Smooth muscle cell (in vitro differentiated cells): ENCODE measurements around the gene CLIP2. TPM values are rescaled to one million over a fixed set of nuclear protein-coding genes. Genes with fewer than 3 reads are reported as not detected.
A peak's percentile ranks its signal among the peaks of the same experiment; 100 is the strongest.
"Not testable (repeated sequence)": the region's sequence is repeated elsewhere in the genome, so short reads cannot be mapped to it uniquely, and the experiment has no call there.

ENCODE experiments used
- DNase-seq: peaks from one replicate; lab custom pipeline; 2025; ENCODE audit not compliant: unreplicated experiment; lab: John Stamatoyannopoulos, UW
- H2AFZ ChIP-seq: fragments of 200-600 bp; sonication (generic); 2 replicates; pipeline ENCODE4 v1.6.0; 2016; ENCODE audit warnings: antibody characterized with exemption, low read depth, mild to moderate bottlenecking
- H3F3A ChIP-seq: fragments of 200-600 bp; sonication (generic); 2 replicates; pipeline ENCODE4 v1.6.0; 2017; ENCODE audit warnings: antibody characterized with exemption, low read depth
- H3K27ac ChIP-seq: fragments of 200-600 bp; sonication (generic); 2 replicates; pipeline ENCODE4 v1.5.1; 2016; ENCODE audit warnings: low read depth, mild to moderate bottlenecking
- H3K27me3 ChIP-seq: fragments of 200-600 bp; sonication (generic); 2 replicates; pipeline ENCODE4 v1.6.1; 2016; ENCODE audit warnings: low read depth, mild to moderate bottlenecking
- H3K36me3 ChIP-seq: fragments of 200-600 bp; sonication (generic); 2 replicates; pipeline ENCODE4 v1.5.1; 2016; ENCODE audit warnings: low read depth
- H3K4me1 ChIP-seq: fragments of 200-600 bp; sonication (generic); 2 replicates; pipeline ENCODE4 v1.5.1; 2016; ENCODE audit warnings: low read depth
- H3K4me2 ChIP-seq: fragments of 200-600 bp; sonication (generic); 2 replicates; pipeline ENCODE4 v1.6.0; 2016; ENCODE audit warnings: mild to moderate bottlenecking
- H3K4me3 ChIP-seq: fragments of 200-600 bp; sonication (generic); 2 replicates; pipeline ENCODE4 v1.5.1; 2016; ENCODE audit warnings: mild to moderate bottlenecking
- H3K79me2 ChIP-seq: fragments of 200-600 bp; sonication (generic); 2 replicates; pipeline ENCODE4 v1.6.0; 2016; ENCODE audit warnings: low read depth, mild to moderate bottlenecking
- H3K9ac ChIP-seq: fragments of 200-600 bp; sonication (generic); 2 replicates; pipeline ENCODE4 v1.6.0; 2016; ENCODE audit warnings: low read depth
- H3K9me3 ChIP-seq: fragments of 200-600 bp; sonication (generic); replicated peaks from 2 replicates; pipeline ENCODE4 v1.5.1; 2016; ENCODE audit warnings: low read depth
- H4K20me1 ChIP-seq: fragments of 200-600 bp; sonication (generic); 2 replicates; pipeline ENCODE4 v1.6.0; 2016; ENCODE audit warnings: low read depth
- CTCF ChIP-seq: fragments of 200-600 bp; sonication (generic); IDR thresholded peaks from 2 replicates; pipeline ENCODE4 v1.5.1; 2017; ENCODE audit warnings: borderline replicate concordance, mild to moderate bottlenecking, antibody characterized with exemption; ENCODE audit not compliant: insufficient read depth, poor library complexity, severe bottlenecking
- WGBS: methylation state at CpG from one replicate; pipeline ENCODE4 v1.1.7; 2016; ENCODE audit warnings: low lambda C conversion rate; 5-methylcytosine and 5-hydroxymethylcytosine counted together
- polyA plus RNA-seq: library from polyadenylated mRNA; unstranded; fragments of >200 nt; fragmentation: Nextera tagmentation; extraction: Ambion mirVana; gene quantifications from 2 replicates; pipeline ENCODE4 v1.2.1, GENCODE V29; 2016
- total RNA-seq: library from RNA; depleted of rRNA; stranded (reverse); fragments of >200 nt; gene quantifications from 2 replicates; pipeline ENCODE4 v1.2.3, GENCODE V29; 2014

Gene CLIP2
- total and polyA plus RNA-seq, 2 experiments from 2014 or later, result 12.1 to 23.3 TPM

GRCh38 chr7:74248156-74248555, 41.1 kb upstream of the CLIP2 start:
- no peaks in the 10 kb centered on the region for H3K36me3 ChIP-seq
- H2AFZ ChIP-seq, result no peak overlapping the region
- no peaks in the 10 kb centered on the region for H3K4me1 ChIP-seq
- no peak overlapping the region for H3K27ac ChIP-seq
- H3K27me3 ChIP-seq, result no peaks in the 10 kb centered on the region
- H3K9ac ChIP-seq, result no peak overlapping the region
- no peak overlapping the region for H3K4me3 ChIP-seq
- no peak for DNase-seq
- H4K20me1 ChIP-seq, result no peaks in the 10 kb centered on the region
- H3K79me2 ChIP-seq, result peaks cover 9% of the 10 kb centered on the region
- H3K9me3 ChIP-seq, result no peaks in the 10 kb centered on the region
- TF ChIP-seq CTCF, result no peak
- 97% methylated on average over 6 of the region's 6 CpGs for WGBS
- no peaks in the 10 kb centered on the region for H3F3A ChIP-seq
- H3K4me2 ChIP-seq, result no peak overlapping the region

GRCh38 chr7:74249058-74249457, 40.1 kb upstream of the CLIP2 start:
- not testable (repeated sequence) for H3K9ac ChIP-seq, H3K9me3 ChIP-seq, H3K27me3 ChIP-seq, DNase-seq, H3K36me3 ChIP-seq, H3F3A ChIP-seq, H4K20me1 ChIP-seq, H3K4me3 ChIP-seq, H3K4me1 ChIP-seq, H3K4me2 ChIP-seq, H2AFZ ChIP-seq, H3K27ac ChIP-seq
- peaks cover 18% of the 10 kb centered on the region for H3K79me2 ChIP-seq
- WGBS, result 99% methylated on average over 10 of the region's 10 CpGs

- H3K36me3 ChIP-seq, result no peaks in the 10 kb centered on the region
- H2AFZ ChIP-seq, result no peak overlapping the region
- no peak for TF ChIP-seq CTCF
- no peaks in the 10 kb centered on the region for H3K27me3 ChIP-seq
- H3K9me3 ChIP-seq, result no peaks in the 10 kb centered on the region
- H3F3A ChIP-seq, result peaks cover 17% of the 10 kb centered on the region
- WGBS, result 94% methylated on average over 5 of the region's 5 CpGs
- H3K27ac ChIP-seq, result no peak overlapping the region
- H3K4me1 ChIP-seq, result peaks cover 5% of the 10 kb centered on the region
- peak overlapping the region; percentile 87 for H3K4me2 ChIP-seq
- H4K20me1 ChIP-seq, result no peaks in the 10 kb centered on the region
- H3K4me3 ChIP-seq, result no peak overlapping the region
- H3K9ac ChIP-seq, result no peak overlapping the region
- H3K79me2 ChIP-seq, result peaks cover 18% of the 10 kb centered on the region
- no peak for DNase-seq
Measured at GRCh38 chr7:74252893-74253292, 36.3 kb upstream of the CLIP2 start.

- no peaks in the 10 kb centered on the region for H3K36me3 ChIP-seq
- TF ChIP-seq CTCF, result no peak
- no peak overlapping the region for H2AFZ ChIP-seq
- no peaks in the 10 kb centered on the region for H3K27me3 ChIP-seq
- peaks cover 5% of the 10 kb centered on the region for H3K4me1 ChIP-seq
- no peaks in the 10 kb centered on the region for H3K9me3 ChIP-seq
- no peak overlapping the region for H3K27ac ChIP-seq
- DNase-seq, result no peak
- H3K9ac ChIP-seq, result peak overlapping the region; percentile 94
- no peaks in the 10 kb centered on the region for H4K20me1 ChIP-seq
- peak overlapping the region; percentile 87 for H3K4me2 ChIP-seq
- peak overlapping the region; percentile 94 for H3K4me3 ChIP-seq
- 93% methylated on average over 7 of the region's 7 CpGs for WGBS
- peaks cover 17% of the 10 kb centered on the region for H3F3A ChIP-seq
- H3K79me2 ChIP-seq, result peaks cover 18% of the 10 kb centered on the region
Measured at GRCh38 chr7:74253331-74253730, 35.9 kb upstream of the CLIP2 start.
